ENCODE data around the gene MTMR12. TPM values are rescaled to one million over a fixed set of nuclear protein-coding genes. Genes with fewer than 3 reads are reported as not detected.
A peak's percentile ranks its signal among the peaks of the same experiment; 100 is the strongest.

MTMR12 gene
- total and polyA plus RNA-seq, 11 donors: 3.4 to 28.7 (median 19.4) TPM

GRCh38 chr5:32308946-32309345 lies 3.8 kb downstream of the MTMR12 start:
- ATAC-seq (no peak), DNase-seq (no peak)
- no peak for TF ChIP-seq CTCF (IDR thresholded peaks at IDR 0.05)
- TF ChIP-seq POLR2A (IDR thresholded peaks at IDR 0.05): no peak
- H3K36me3 ChIP-seq: no peaks in the 10 kb centered on the region
- H3K27ac ChIP-seq: peak overlapping the region in 7 of 12 donors; percentile 5 to 63 (median 40)
- intact Hi-C loops (cut with DNase I): loop anchor here in 1 of 10 donors (2.0 kb wide), 1 partner anchor 32 kb away; no protein-coding TSS in a partner anchor
- no peaks in the 10 kb centered on the region for H3K27me3 ChIP-seq
- no peaks in the 10 kb centered on the region for H3K9me3 ChIP-seq
- WGBS, 4 donors: 29 to 40% (median 37%) methylated on average over 3 of the region's 3 CpGs
- peaks cover 4 to 67% (median 44%) of the 10 kb centered on the region in 12 donors for H3K4me1 ChIP-seq
- no peak overlapping the region for H3K4me3 ChIP-seq

- ATAC-seq (no peak), DNase-seq (no peak)
- Histone ChIP-seq H3K27ac (no peak overlapping the region), H3K27me3 (no peaks in the 10 kb centered on the region), H3K36me3 (no peaks in the 10 kb centered on the region), H3K4me3 (no peak overlapping the region), H3K4me1 (peaks cover 4 to 66% (median 42%) of the 10 kb centered on the region in 12 donors), H3K9me3 (no peaks in the 10 kb centered on the region)
- TF ChIP-seq POLR2A (IDR thresholded peaks at IDR 0.05) (no peak), CTCF (IDR thresholded peaks at IDR 0.05) (no peak)
- 94 to 98% (median 96%) methylated on average over 4 of the region's 4 CpGs for WGBS, 4 donors
- intact Hi-C loops (cut with DNase I): loop anchor here in 1 of 10 donors (2.0 kb wide), 1 partner anchor 31 kb away; no protein-coding TSS in a partner anchor
These were observed 5.0 kb downstream of the MTMR12 start for GRCh38 chr5:32307769-32308194.

GRCh38 chr5:32304622-32305021 lies 8.1 kb downstream of the MTMR12 start:
- Histone ChIP-seq H3K27me3 (no peaks in the 10 kb centered on the region), H3K4me3 (no peak overlapping the region), H3K36me3 (peaks cover 0 to 10% (median 0%) of the 10 kb centered on the region in 9 donors), H3K9me3 (no peaks in the 10 kb centered on the region), H3K4me1 (peaks cover 0 to 51% (median 25%) of the 10 kb centered on the region in 12 donors), H3K27ac (no peak overlapping the region)
- intact Hi-C loops (cut with DNase I): no loop called here
- TF ChIP-seq CTCF (IDR thresholded peaks at IDR 0.05) (no peak), POLR2A (IDR thresholded peaks at IDR 0.05) (no peak)
- DNase-seq (no peak), ATAC-seq (peak in 2 of 4 donors; percentile 31 to 34)
- WGBS, 4 donors: 56 to 68% (median 58%) methylated on average over 5 of the region's 5 CpGs

- Histone ChIP-seq H3K9me3 (no peaks in the 10 kb centered on the region), H3K4me3 (no peak overlapping the region), H3K36me3 (peaks cover 0 to 10% (median 0%) of the 10 kb centered on the region in 9 donors), H3K27ac (no peak overlapping the region), H3K4me1 (peaks cover 0 to 42% (median 16%) of the 10 kb centered on the region in 12 donors), H3K27me3 (no peaks in the 10 kb centered on the region)
- no peak for DNase-seq
- 97 to 100% (median 97%) methylated on average over 6 of the region's 6 CpGs for WGBS, 4 donors
- intact Hi-C loops (cut with DNase I): no loop called here
- TF ChIP-seq CTCF (IDR thresholded peaks at IDR 0.05): no peak
- no peak for ATAC-seq
These were observed 9.0 kb downstream of the MTMR12 start for GRCh38 chr5:32303755-32304120.
